Fibroblast of skin of right quadriceps (primary cell): ENCODE measurements around the gene UTP25.
"Not testable (repeated sequence)": the region's sequence is repeated elsewhere in the genome, so short reads cannot be mapped to it uniquely, and the experiment has no call there.

Source experiments
- DNase-seq: peaks from one replicate; pipeline ENCODE4 v3.0.0-alpha.2; 2013

UTP25 gene

DNA sequence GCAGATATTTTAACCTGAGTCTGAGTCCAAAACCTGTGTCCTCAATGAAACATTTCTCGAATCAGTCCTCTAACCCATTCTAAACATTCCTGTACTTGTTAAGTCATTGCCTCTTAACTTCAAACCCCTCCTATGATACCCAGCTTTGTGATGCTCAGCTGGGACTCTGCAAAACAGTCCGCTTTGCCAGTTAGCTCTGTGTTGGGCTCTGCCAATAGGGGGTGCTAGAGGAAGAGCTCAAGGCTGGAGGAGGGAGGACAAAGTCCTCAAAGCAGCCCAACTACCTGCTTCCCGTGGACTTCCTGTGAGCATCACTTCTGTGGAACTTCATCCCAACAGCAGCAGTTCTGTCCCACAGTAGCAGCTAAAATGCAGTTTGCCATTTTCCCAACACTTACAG, 72.2 kb downstream of the UTP25 start:
- DNase-seq = no peak

DNA sequence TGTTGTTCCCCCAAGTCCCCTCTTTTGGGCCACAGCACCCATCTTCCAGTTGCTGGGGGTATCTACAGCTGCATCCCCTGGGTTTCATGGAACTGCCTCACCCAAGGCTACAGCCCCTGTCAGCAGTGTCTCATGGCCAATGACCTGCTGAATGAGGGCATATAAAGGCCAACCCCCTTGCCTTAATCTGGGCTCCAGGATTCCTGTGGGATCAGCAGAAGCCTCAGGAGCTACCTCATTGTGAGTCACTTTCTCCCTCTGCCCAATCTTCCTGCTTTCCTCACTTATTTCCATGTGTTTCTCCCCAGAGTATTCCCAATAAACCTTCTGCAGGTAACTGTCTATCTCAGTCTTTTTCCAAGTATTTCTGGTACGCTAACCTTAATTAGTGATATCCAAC, 73.0 kb downstream of the UTP25 start:
- DNase-seq = peak; percentile 71

DNA sequence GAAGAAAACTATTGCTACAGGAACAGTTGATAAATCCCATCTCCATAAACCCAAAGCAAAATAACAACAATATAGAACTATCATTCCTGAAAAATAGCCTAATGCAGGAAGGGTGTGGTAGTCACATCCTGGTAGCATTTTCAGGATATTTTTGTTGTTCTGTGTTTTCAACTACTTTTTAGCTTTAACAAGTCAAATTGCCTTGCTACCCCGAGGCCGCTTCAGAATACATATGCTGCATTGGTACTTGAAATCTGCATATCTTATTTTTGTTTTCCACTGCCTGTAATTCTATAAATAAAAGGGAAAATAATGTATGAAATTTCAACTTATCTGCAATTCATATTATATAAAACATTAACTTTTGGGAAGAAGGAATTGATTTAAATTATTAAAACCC, 73.4 kb downstream of the UTP25 start:
- DNase-seq = no peak

DNA sequence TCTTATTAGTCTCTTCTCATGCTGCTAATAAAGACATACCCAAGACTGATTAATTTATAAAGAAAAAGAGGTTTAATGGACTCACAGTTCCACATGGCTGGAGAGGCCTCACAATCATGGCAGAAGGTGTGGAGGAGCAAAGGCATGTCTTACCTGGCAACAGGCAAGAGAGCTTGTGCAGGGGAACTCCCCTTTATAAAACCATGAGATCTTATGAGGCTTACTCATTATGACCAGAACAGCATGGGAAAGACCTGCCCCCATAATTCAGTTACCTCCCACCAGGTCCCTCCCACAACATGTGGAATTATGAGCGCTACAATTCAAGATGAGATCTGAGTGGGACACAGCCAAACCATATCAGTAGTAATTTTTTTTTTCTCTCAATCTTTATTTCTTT, 77.0 kb downstream of the UTP25 start:
- DNase-seq = not testable (repeated sequence)
